NT2/D1 (cell line): ENCODE results near the gene COBLL1.

Experiments
- SUZ12 ChIP-seq: IDR thresholded peaks from 2 replicates; pipeline ENCODE4 v1.6.1; 2011; ENCODE audit not compliant: insufficient read length, insufficient read depth; ENCODE audit errors: extremely low read depth
- YY1 ChIP-seq: IDR thresholded peaks from 2 replicates; pipeline ENCODE4 v1.6.1; 2011; ENCODE audit not compliant: insufficient read length, insufficient read depth
- ZNF274 ChIP-seq: IDR thresholded peaks from 2 replicates; pipeline ENCODE4 v1.6.1; 2011; ENCODE audit warnings: mild to moderate bottlenecking, low read depth, low read length

- TF ChIP-seq ZNF274 = no peak
- TF ChIP-seq YY1 = no peak
- no peak for TF ChIP-seq SUZ12
Observed at GRCh38 chr2:164706522-164706921, 135.1 kb downstream of the COBLL1 start.
